Endothelial cell of umbilical vein (primary cell): ENCODE results near the gene ACAP1. TPM values are rescaled to one million over a fixed set of nuclear protein-coding genes. Genes with fewer than 3 reads are reported as not detected.

Experiments
- BruUV-seq: library from RNA; stranded (reverse); fragments of 400-500 nt; replicated peaks from 2 replicates; lab custom pipeline; 2021; lab: Mats Ljungman, UMichigan
- CTCF ChIA-PET: fragments of 300-600, 350-600 bp; sonication (Branson Sonifier 250); formaldehyde crosslinking; loops from one replicate; lab custom pipeline; 2021; ENCODE audit warnings: antibody characterized with exemption, inconsistent platforms; lab: Charles Lee
- POLR2A ChIA-PET: fragments of 300-600, 350-600 bp; sonication (Branson Sonifier 250); formaldehyde crosslinking; loops from one replicate; lab custom pipeline; 2021; ENCODE audit warnings: antibody characterized with exemption, inconsistent platforms; lab: Charles Lee
- DNase-seq: peaks from one replicate; pipeline ENCODE4 v3.0.0-alpha.2; 2011; ENCODE audit warnings: low read depth, low spot score
- FAIRE-seq: peaks from 2 replicates; lab custom pipeline; 2011; peaks lifted over from hg19 to GRCh38; lab: Jason Lieb, UNC
- H2AFZ ChIP-seq: 2 replicates; pipeline ENCODE4 v1.6.0; 2012; ENCODE audit warnings: low read depth, low read length, control low read depth, inconsistent platforms
- H3K27ac ChIP-seq: 2 replicates; pipeline ENCODE4 v1.5.1; 2011; ENCODE audit warnings: low read depth, mild to moderate bottlenecking, control low read depth, low read length, moderate library complexity; ENCODE audit not compliant: insufficient read depth
- H3K27me3 ChIP-seq, 2 experiments: 2 replicates each; pipeline versions ENCODE4 v1.6.0 to v1.6.1; 2011; ENCODE audit warnings: low read length in 2 of 2, mixed read lengths in 1 of 2; ENCODE audit not compliant: control insufficient read depth in 2 of 2, insufficient read depth in 2 of 2
- H3K36me3 ChIP-seq, 2 experiments: 2 replicates in 1 of 2; 3 replicates in 1 of 2; pipeline ENCODE4 v1.5.1; 2011; ENCODE audit warnings: low read length in 2 of 2, mild to moderate bottlenecking in 1 of 2, moderate library complexity in 1 of 2; ENCODE audit not compliant: control insufficient read depth in 2 of 2, insufficient read depth in 2 of 2; ENCODE audit errors: extremely low read depth in 1 of 2
- H3K4me1 ChIP-seq: 3 replicates; pipeline ENCODE4 v1.5.1; 2011; ENCODE audit warnings: mild to moderate bottlenecking, low read length; ENCODE audit not compliant: control insufficient read depth, insufficient read depth; ENCODE audit errors: extremely low read depth
- H3K4me2 ChIP-seq: 2 replicates; pipeline ENCODE4 v1.6.1; 2011; ENCODE audit warnings: low read length, control low read depth, mixed read lengths; ENCODE audit not compliant: insufficient read depth
- H3K4me3 ChIP-seq, 3 experiments: fragments of 200-600 bp in 1 of 3; sonication (generic), shearing (Covaris generic) in 1 of 3; replicated peaks in 1 of 3; 2 replicates each; pipeline ENCODE4 v1.5.1; 2011 to 2016; ENCODE audit warnings: control low read depth in 3 of 3, low read length in 3 of 3, mild to moderate bottlenecking in 2 of 3, inconsistent platforms in 1 of 3, low read depth in 1 of 3, moderate library complexity in 1 of 3; ENCODE audit not compliant: insufficient read depth in 1 of 3
- H3K79me2 ChIP-seq: 2 replicates; pipeline ENCODE4 v1.6.0; 2012; ENCODE audit warnings: low read length, inconsistent platforms; ENCODE audit not compliant: control insufficient read depth, insufficient read depth
- H3K9ac ChIP-seq: replicated peaks from 2 replicates; pipeline ENCODE3; 2011; ENCODE audit warnings: low read length, control low read depth; ENCODE audit not compliant: insufficient read depth; ENCODE audit errors: extremely low read depth
- H3K9me1 ChIP-seq: replicated peaks from 3 replicates; pipeline ENCODE4 v1.6.0; 2011; ENCODE audit warnings: mild to moderate bottlenecking, low read length; ENCODE audit not compliant: control insufficient read depth, insufficient read depth; ENCODE audit errors: extremely low read depth
- H3K9me3 ChIP-seq: replicated peaks from 2 replicates; pipeline ENCODE4 v1.5.1; 2012; ENCODE audit warnings: low read length, inconsistent platforms; ENCODE audit not compliant: control insufficient read depth, insufficient read depth
- H4K20me1 ChIP-seq: replicated peaks from 2 replicates; pipeline ENCODE3; 2011; ENCODE audit warnings: mild to moderate bottlenecking, low read length; ENCODE audit not compliant: control insufficient read depth, insufficient read depth; ENCODE audit errors: extremely low read depth
- EZH2 ChIP-seq: IDR thresholded peaks from 2 replicates; pipeline ENCODE4 v1.6.1; 2012; ENCODE audit warnings: borderline replicate concordance, low read depth, mild to moderate bottlenecking, moderate library complexity, low read length, inconsistent platforms; ENCODE audit not compliant: severe bottlenecking
- FOS ChIP-seq: IDR thresholded peaks from 2 replicates; pipeline ENCODE4 v1.6.1; 2011; ENCODE audit warnings: mild to moderate bottlenecking, low read length, moderate library complexity, borderline replicate concordance; ENCODE audit not compliant: insufficient read depth
- GATA2 ChIP-seq: IDR thresholded peaks from 2 replicates; pipeline ENCODE4 v1.7.0; 2011; ENCODE audit warnings: low read depth, mild to moderate bottlenecking, moderate library complexity, mixed read lengths, low read length; ENCODE audit not compliant: insufficient read length, insufficient read depth
- JUN ChIP-seq: IDR thresholded peaks from 2 replicates; pipeline ENCODE4 v1.6.1; 2011; ENCODE audit warnings: borderline replicate concordance, low read depth; ENCODE audit not compliant: insufficient read length, insufficient read depth
- MYC ChIP-seq: IDR thresholded peaks from one replicate; pipeline ENCODE4 v1.6.1; 2011; ENCODE audit warnings: mild to moderate bottlenecking, low read depth, low read length
- POLR2A ChIP-seq: IDR thresholded peaks from 2 replicates; pipeline ENCODE4 v1.6.1; 2012; ENCODE audit warnings: low read depth, mild to moderate bottlenecking, control low read depth, low read length
- POLR2AphosphoS5 ChIP-seq: IDR thresholded peaks from 2 replicates; pipeline ENCODE4 v1.6.1; 2012; ENCODE audit warnings: low read depth, mild to moderate bottlenecking, control low read depth, low read length, moderate library complexity; ENCODE audit not compliant: insufficient read depth
- dilution Hi-C: fragments of 300-500 bp; cut with MboI; formaldehyde crosslinking; loops from one replicate; pipeline ENCODE4 v1.15.0; 2019; ENCODE audit warnings: low sequenced_read_pairs; ENCODE audit not compliant: extremely low pct_ligation_motif_present
- intact Hi-C: fragments of 100-400 bp; cut with micrococcal nuclease; formaldehyde crosslinking; loops from one replicate; pipeline ENCODE4 v1.10.0; 2022
- polyA plus RNA-seq, 4 experiments: library from polyadenylated mRNA; depleted of rRNA in 3 of 4; stranded (reverse) in 3 of 4; unstranded in 1 of 4; fragments of >200 nt; gene quantifications; 2 replicates each; pipeline versions ENCODE4 v1.2.1 to v1.2.3, GENCODE V29; 2011 to 2012; ENCODE audit warnings: missing spikeins in 1 of 4
- total RNA-seq: library from RNA; stranded (reverse); gene quantifications from 2 replicates; pipeline ENCODE4 v1.2.3, GENCODE V29; 2021
- TF ChIP-seq, protein P1 (sequence below): IDR thresholded peaks from 2 replicates; pipeline ENCODE4 v1.6.1; 2011; ENCODE audit not compliant: insufficient read depth, insufficient read length
- TF ChIP-seq, protein P2 (sequence below), 2 donors: IDR thresholded peaks; 1 replicate in 1 of 2; 2 replicates in 1 of 2; pipeline ENCODE4 v1.5.1; 2011; ENCODE audit warnings: low read length in 2 of 2, mild to moderate bottlenecking in 2 of 2, moderate library complexity in 2 of 2, control low read depth in 1 of 2, inconsistent platforms in 1 of 2, low read depth in 1 of 2; ENCODE audit not compliant: insufficient read depth in 1 of 2; ENCODE audit errors: extremely low read depth in 1 of 2

ACAP1 gene
- total and polyA plus RNA-seq, 2 donors (not counting 3 experiments of a cell fraction or from before 2014, with no cell fraction given), result 0.46 TPM; not detected in 1

DNA sequence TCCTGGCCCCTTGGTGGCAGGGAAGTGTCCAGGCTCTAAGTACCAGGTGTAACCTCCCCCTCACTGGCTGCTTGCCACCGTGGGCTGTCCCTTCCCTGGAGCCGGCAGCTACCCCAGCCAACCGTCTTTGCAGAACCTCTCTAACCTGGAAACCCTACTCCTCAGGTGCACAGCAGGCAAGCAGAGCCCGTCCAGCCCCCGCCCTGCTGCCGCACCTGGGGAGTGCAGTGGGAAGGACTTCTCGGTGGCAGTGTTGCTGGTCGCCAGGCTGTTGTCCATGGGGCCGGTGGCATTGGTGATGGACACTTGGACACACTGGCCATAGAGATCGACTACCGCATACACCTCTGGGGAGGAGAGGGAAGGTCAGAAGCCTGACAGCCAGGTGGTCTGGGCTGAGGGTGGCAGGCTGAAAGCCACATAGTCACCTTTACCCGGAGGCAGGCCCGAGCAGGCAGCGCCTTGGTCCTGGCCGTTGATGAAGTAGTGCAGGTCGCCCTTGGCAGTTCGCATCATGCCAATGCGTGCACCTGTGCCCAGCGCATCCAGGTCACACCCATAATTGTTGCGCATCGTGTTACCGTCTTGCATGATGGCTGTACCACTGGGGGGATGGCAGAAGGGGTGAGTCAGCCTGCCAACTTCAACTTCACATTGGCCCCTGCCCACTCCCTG is 13.7 kb upstream of the ACAP1 start:
- intact Hi-C loops, result no loop called here
- H3K27ac ChIP-seq, result no peak overlapping the region
- dilution Hi-C loops, result no loop called here
- ChIA-PET CTCF (no interaction called here), POLR2A (no interaction called here)
- peaks cover 11 to 52% of the 10 kb centered on the region in 2 experiments for H3K36me3 ChIP-seq
- no peak overlapping the region for H3K9ac ChIP-seq
- no TSS peak for BruUV-seq
- FAIRE-seq (no peak), DNase-seq (no peak)
- no peak overlapping the region for H2AFZ ChIP-seq
- no peaks in the 10 kb centered on the region for H3K9me3 ChIP-seq
- H3K4me1 ChIP-seq, result no peaks in the 10 kb centered on the region
- no peaks in the 10 kb centered on the region for H3K27me3 ChIP-seq
- H3K4me2 ChIP-seq, result no peak overlapping the region
- no peak overlapping the region for H3K4me3 ChIP-seq
- TF ChIP-seq EZH2, result no peak
- TF ChIP-seq MYC, result no peak
- TF ChIP-seq POLR2AphosphoS5, result no peak
- no peak for TF ChIP-seq FOS
- TF ChIP-seq, protein P1, sequence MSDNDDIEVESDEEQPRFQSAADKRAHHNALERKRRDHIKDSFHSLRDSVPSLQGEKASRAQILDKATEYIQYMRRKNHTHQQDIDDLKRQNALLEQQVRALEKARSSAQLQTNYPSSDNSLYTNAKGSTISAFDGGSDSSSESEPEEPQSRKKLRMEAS, result no peak
- TF ChIP-seq, protein P2, sequence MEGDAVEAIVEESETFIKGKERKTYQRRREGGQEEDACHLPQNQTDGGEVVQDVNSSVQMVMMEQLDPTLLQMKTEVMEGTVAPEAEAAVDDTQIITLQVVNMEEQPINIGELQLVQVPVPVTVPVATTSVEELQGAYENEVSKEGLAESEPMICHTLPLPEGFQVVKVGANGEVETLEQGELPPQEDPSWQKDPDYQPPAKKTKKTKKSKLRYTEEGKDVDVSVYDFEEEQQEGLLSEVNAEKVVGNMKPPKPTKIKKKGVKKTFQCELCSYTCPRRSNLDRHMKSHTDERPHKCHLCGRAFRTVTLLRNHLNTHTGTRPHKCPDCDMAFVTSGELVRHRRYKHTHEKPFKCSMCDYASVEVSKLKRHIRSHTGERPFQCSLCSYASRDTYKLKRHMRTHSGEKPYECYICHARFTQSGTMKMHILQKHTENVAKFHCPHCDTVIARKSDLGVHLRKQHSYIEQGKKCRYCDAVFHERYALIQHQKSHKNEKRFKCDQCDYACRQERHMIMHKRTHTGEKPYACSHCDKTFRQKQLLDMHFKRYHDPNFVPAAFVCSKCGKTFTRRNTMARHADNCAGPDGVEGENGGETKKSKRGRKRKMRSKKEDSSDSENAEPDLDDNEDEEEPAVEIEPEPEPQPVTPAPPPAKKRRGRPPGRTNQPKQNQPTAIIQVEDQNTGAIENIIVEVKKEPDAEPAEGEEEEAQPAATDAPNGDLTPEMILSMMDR (IDR thresholded peaks at IDR 0.05; ENCODE audit: extremely low read depth in 1 of 2, insufficient read depth in 1 of 2, low read depth in 1 of 2, low read length in 2 of 2), result no peak
- TF ChIP-seq JUN, result no peak
- TF ChIP-seq POLR2A, result no peak
- no peak for TF ChIP-seq GATA2
- no peaks in the 10 kb centered on the region for H4K20me1 ChIP-seq
- H3K79me2 ChIP-seq, result peaks cover 2% of the 10 kb centered on the region
- no peaks in the 10 kb centered on the region for H3K9me1 ChIP-seq
